ENCODE data around the gene ANKRD22.

ANKRD22 gene

GRCh38 chr10:88835096-88835909 is 16.3 kb downstream of the ANKRD22 start:
- DNase-seq (ENCODE audit: low spot score), result peak; percentile 91

- no peak for DNase-seq (ENCODE audit: low spot score)
These were observed 17.9 kb downstream of the ANKRD22 start for GRCh38 chr10:88833723-88834122.

- DNase-seq (ENCODE audit: low spot score), result no peak
These were observed 18.5 kb downstream of the ANKRD22 start for GRCh38 chr10:88833156-88833555.

- DNase-seq (ENCODE audit: low spot score), result no peak
These were observed 19.3 kb downstream of the ANKRD22 start for GRCh38 chr10:88832376-88832775.

GRCh38 chr10:88831709-88832108 is 19.9 kb downstream of the ANKRD22 start:
- DNase-seq (ENCODE audit: low spot score), result peak; percentile 74

- DNase-seq (ENCODE audit: low spot score), result no peak
These were observed 20.9 kb downstream of the ANKRD22 start for GRCh38 chr10:88830643-88831268.

- no peak for DNase-seq (ENCODE audit: low spot score)
These were observed 23.3 kb downstream of the ANKRD22 start for GRCh38 chr10:88828310-88828709.

- DNase-seq (ENCODE audit: low spot score), result no peak
These were observed 24.0 kb downstream of the ANKRD22 start for GRCh38 chr10:88827671-88828070.

- DNase-seq (ENCODE audit: low spot score), result no peak
These were observed 25.3 kb downstream of the ANKRD22 start for GRCh38 chr10:88826388-88826787.

- DNase-seq (ENCODE audit: low spot score), result peak; percentile 14
These were observed 30.8 kb downstream of the ANKRD22 start for GRCh38 chr10:88820748-88821401.

- no peak for DNase-seq (ENCODE audit: low spot score)
These were observed 32.4 kb downstream of the ANKRD22 start for GRCh38 chr10:88819290-88819689.

- no peak for DNase-seq (ENCODE audit: low spot score)
These were observed 38.4 kb downstream of the ANKRD22 start for GRCh38 chr10:88813200-88813599.

- peak; percentile 65 for DNase-seq (ENCODE audit: low spot score)
These were observed 41.3 kb downstream of the ANKRD22 start for GRCh38 chr10:88810196-88810961.

- no peak for DNase-seq (ENCODE audit: low spot score)
These were observed 42.0 kb downstream of the ANKRD22 start for GRCh38 chr10:88809621-88810020.

- no peak for DNase-seq (ENCODE audit: low spot score)
These were observed 45.7 kb downstream of the ANKRD22 start for GRCh38 chr10:88805924-88806323.

GRCh38 chr10:88805361-88805760 is 46.3 kb downstream of the ANKRD22 start:
- no peak for DNase-seq (ENCODE audit: low spot score)

- no peak for DNase-seq (ENCODE audit: low spot score)
These were observed 47.4 kb downstream of the ANKRD22 start for GRCh38 chr10:88804083-88804812.

- DNase-seq (ENCODE audit: low spot score), result no peak
These were observed 48.0 kb downstream of the ANKRD22 start for GRCh38 chr10:88803641-88804040.

- no peak for DNase-seq (ENCODE audit: low spot score)
These were observed 48.9 kb downstream of the ANKRD22 start, which contains the start of gene LIPM for GRCh38 chr10:88802523-88803285. Gene LIPM (plus strand): TSS chr10:88802730. CDS start chr10:88802897, 167 bp downstream.
